Lower lobe of right lung (tissue), 2 donors: Measurements from ENCODE around the gene ADAM8. TPM values are rescaled to one million over a fixed set of nuclear protein-coding genes. Genes with fewer than 3 reads are reported as not detected.

ENCODE experiments used
- ATAC-seq, 2 donors: fragments of 200-7000 bp; cut with Tn5 transposase; one replicate each; pipeline ENCODE4 v1.9.1; 2020 to 2022; ENCODE audit warnings: mild to moderate bottlenecking in 2 of 2, moderate library complexity in 2 of 2
- DNase-seq: peaks from one replicate; pipeline ENCODE4 v3.0.0-alpha.2; 2020
- H3K27ac ChIP-seq: fragments of 200-600 bp; one replicate; pipeline ENCODE4 v1.8.0; 2022
- H3K27me3 ChIP-seq: fragments of 200-600 bp; one replicate; pipeline ENCODE4 v1.8.0; 2022; ENCODE audit warnings: low read depth
- H3K36me3 ChIP-seq: fragments of 200-600 bp; one replicate; pipeline ENCODE4 v1.8.0; 2022; ENCODE audit warnings: mild to moderate bottlenecking
- H3K4me1 ChIP-seq: fragments of 200-600 bp; one replicate; pipeline ENCODE4 v1.8.0; 2022
- H3K4me3 ChIP-seq: fragments of 200-600 bp; one replicate; pipeline ENCODE4 v1.8.0; 2022; ENCODE audit warnings: mild to moderate bottlenecking
- H3K9me3 ChIP-seq: fragments of 200-600 bp; one replicate; pipeline ENCODE4 v1.8.0; 2022
- intact Hi-C: fragments of 100-400 bp; cut with DNase I; formaldehyde crosslinking; loops from one replicate; pipeline ENCODE4 v1.11.0; 2022
- total RNA-seq: library from RNA; stranded (reverse); fragmentation: NEBNext Ultra II Directional; extraction: Animal tissue kit (Norgen Biotek cat#: 25700); gene quantifications from one replicate; pipeline ENCODE4 v1.2.1, GENCODE V29; 2021
- TF ChIP-seq, protein P1 (sequence below): fragments of 200-600 bp; IDR thresholded peaks from one replicate; pipeline ENCODE4 v1.8.0; 2022; ENCODE audit warnings: antibody characterized with exemption, mild to moderate bottlenecking
- donor health status: DM: no; HTN: yes; CAD: no; lungs with severe emphysema.

The ADAM8 gene
- total RNA-seq, 1 donor from 2014 or later: 18.7 TPM

GRCh38 chr10:133252223-133252552, 24.5 kb downstream of the ADAM8 start:
- no peak overlapping the region for H3K4me3 ChIP-seq
- no peak for ATAC-seq
- no peaks in the 10 kb centered on the region for H3K27me3 ChIP-seq
- no peak overlapping the region for H3K27ac ChIP-seq
- intact Hi-C loops: no loop called here
- no peaks in the 10 kb centered on the region for H3K9me3 ChIP-seq
- TF ChIP-seq, protein P1, sequence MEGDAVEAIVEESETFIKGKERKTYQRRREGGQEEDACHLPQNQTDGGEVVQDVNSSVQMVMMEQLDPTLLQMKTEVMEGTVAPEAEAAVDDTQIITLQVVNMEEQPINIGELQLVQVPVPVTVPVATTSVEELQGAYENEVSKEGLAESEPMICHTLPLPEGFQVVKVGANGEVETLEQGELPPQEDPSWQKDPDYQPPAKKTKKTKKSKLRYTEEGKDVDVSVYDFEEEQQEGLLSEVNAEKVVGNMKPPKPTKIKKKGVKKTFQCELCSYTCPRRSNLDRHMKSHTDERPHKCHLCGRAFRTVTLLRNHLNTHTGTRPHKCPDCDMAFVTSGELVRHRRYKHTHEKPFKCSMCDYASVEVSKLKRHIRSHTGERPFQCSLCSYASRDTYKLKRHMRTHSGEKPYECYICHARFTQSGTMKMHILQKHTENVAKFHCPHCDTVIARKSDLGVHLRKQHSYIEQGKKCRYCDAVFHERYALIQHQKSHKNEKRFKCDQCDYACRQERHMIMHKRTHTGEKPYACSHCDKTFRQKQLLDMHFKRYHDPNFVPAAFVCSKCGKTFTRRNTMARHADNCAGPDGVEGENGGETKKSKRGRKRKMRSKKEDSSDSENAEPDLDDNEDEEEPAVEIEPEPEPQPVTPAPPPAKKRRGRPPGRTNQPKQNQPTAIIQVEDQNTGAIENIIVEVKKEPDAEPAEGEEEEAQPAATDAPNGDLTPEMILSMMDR: no peak
- H3K36me3 ChIP-seq: no peaks in the 10 kb centered on the region
- H3K4me1 ChIP-seq: peaks cover 4% of the 10 kb centered on the region
- no peak for DNase-seq

- H3K36me3 ChIP-seq: no peaks in the 10 kb centered on the region
- ATAC-seq: no peak
- TF ChIP-seq, protein P1: no peak
- H3K4me1 ChIP-seq: no peaks in the 10 kb centered on the region
- H3K9me3 ChIP-seq: no peaks in the 10 kb centered on the region
- H3K4me3 ChIP-seq: no peak overlapping the region
- H3K27me3 ChIP-seq: no peaks in the 10 kb centered on the region
- intact Hi-C loops: no loop called here
- H3K27ac ChIP-seq: no peak overlapping the region
- no peak for DNase-seq
Observed at GRCh38 chr10:133251388-133252222, 25.1 kb downstream of the ADAM8 start.

DNA sequence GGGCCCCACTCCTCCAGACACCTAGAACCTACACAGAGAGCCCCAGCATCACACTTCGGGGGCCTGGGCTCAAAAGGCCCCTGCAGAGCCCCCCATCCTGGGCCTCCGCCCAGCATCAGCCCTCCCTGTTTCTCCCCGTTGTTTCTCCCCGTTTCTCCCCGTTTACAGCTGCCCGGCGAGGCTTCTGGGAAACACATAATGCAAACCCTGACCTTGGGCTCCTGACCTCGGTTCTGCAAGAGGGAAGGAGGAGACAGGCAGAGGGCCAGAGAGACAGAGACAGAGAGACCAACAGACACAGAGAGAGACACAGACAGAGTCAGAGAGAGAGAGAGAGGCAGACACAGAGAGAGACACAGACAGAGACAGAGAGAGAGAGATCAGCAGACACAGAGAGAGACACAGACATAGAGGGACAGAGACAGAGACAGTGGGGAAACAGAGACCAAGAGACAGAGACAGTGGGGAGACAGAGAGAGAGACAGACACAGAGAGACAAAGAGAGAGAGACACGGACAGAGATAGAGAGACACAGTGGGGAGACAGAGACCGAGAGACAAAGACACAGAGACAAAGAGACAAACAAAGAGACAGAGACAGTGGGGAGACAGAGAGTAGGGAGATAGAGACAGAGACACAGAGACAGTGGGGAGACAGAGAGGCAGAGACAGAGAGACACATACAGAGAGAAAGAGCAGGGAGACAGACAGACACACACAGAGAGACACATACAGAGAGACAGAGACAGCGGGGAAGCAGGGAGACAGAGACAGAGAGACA, 26.5 kb downstream of the ADAM8 start:
- Histone ChIP-seq H3K27me3 (peaks cover 9% of the 10 kb centered on the region), H3K4me1 (no peaks in the 10 kb centered on the region), H3K36me3 (no peaks in the 10 kb centered on the region), H3K4me3 (no peak overlapping the region), H3K9me3 (no peaks in the 10 kb centered on the region), H3K27ac (no peak overlapping the region)
- TF ChIP-seq, protein P1: no peak
- no peak for DNase-seq
- intact Hi-C loops: no loop called here
- no peak for ATAC-seq

DNA sequence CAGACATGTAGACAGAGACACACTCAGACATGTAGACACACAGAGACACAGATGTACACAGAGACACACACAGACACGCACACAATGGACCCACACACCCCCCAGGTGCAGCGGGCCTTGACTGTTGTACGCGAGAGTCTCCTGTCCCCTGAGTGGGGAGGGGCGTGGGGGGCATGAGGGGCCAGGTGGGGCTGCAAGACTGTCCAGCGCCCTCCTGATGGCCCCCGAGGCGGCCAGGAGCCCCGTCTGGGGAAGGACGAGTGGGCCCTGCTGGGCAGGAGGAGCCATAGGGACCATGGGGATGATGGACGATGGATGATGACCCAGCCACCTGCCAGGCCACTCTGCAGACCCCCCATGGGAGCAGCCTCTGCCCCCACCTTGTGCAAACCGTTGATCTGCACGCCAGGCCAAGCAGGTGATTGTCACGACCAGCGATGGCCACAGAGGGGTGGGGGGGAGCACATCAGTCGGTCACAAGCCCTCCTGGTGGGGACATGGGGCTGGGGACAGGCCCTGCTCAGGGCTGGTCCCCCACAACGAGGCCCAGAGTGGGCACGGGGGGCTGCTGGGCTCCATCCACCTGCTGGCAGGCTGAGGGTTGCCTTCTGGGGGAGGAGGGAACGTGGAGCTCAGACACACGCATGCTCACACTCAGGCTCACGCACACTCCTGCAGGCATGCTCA, 27.4 kb downstream of the ADAM8 start:
- intact Hi-C loops: no loop called here
- H3K4me3 ChIP-seq: no peak overlapping the region
- H3K9me3 ChIP-seq: no peaks in the 10 kb centered on the region
- TF ChIP-seq, protein P1: no peak
- no peaks in the 10 kb centered on the region for H3K36me3 ChIP-seq
- DNase-seq: no peak
- H3K27me3 ChIP-seq: peaks cover 16% of the 10 kb centered on the region
- no peaks in the 10 kb centered on the region for H3K4me1 ChIP-seq
- ATAC-seq: no peak
- H3K27ac ChIP-seq: no peak overlapping the region

- Histone ChIP-seq H3K4me3 (no peak overlapping the region), H3K27ac (no peak overlapping the region), H3K36me3 (no peaks in the 10 kb centered on the region), H3K27me3 (peaks cover 23% of the 10 kb centered on the region), H3K9me3 (no peaks in the 10 kb centered on the region), H3K4me1 (no peaks in the 10 kb centered on the region)
- no peak for ATAC-seq
- no peak for DNase-seq
- intact Hi-C loops: no loop called here
- TF ChIP-seq, protein P1: no peak
Observed at GRCh38 chr10:133248334-133248715, 28.3 kb downstream of the ADAM8 start.
